Osteocyte (in vitro differentiated cells): ENCODE measurements around the gene CISD2. TPM values are rescaled to one million over a fixed set of nuclear protein-coding genes. Genes with fewer than 3 reads are reported as not detected.

Experiments used
- DNase-seq: peaks from one replicate; pipeline ENCODE4 v3.0.0; 2021; ENCODE audit warnings: mixed read lengths; ENCODE audit not compliant: unreplicated experiment; ENCODE audit errors: extremely low spot score
- H3K27ac Mint-ChIP-seq: one replicate; pipeline ENCODE4 v1.8.0; 2021; ENCODE audit warnings: mild to moderate bottlenecking, mixed read lengths; ENCODE audit not compliant: unreplicated experiment
- H3K27me3 Mint-ChIP-seq: one replicate; pipeline ENCODE4 v1.8.0; 2021; ENCODE audit warnings: mixed read lengths; ENCODE audit not compliant: unreplicated experiment
- H3K36me3 Mint-ChIP-seq: one replicate; pipeline ENCODE4 v1.8.0; 2021; ENCODE audit warnings: mixed read lengths; ENCODE audit not compliant: unreplicated experiment
- H3K4me1 Mint-ChIP-seq: one replicate; pipeline ENCODE4 v1.8.0; 2021; ENCODE audit warnings: mixed read lengths; ENCODE audit not compliant: unreplicated experiment
- H3K4me3 Mint-ChIP-seq: one replicate; pipeline ENCODE4 v1.8.0; 2021; ENCODE audit warnings: mild to moderate bottlenecking, moderate library complexity, mixed read lengths; ENCODE audit not compliant: unreplicated experiment
- H3K9me3 Mint-ChIP-seq: one replicate; pipeline ENCODE4 v1.8.0; 2021; ENCODE audit warnings: mixed read lengths; ENCODE audit not compliant: unreplicated experiment
- CTCF ChIP-seq: fragments of 200-600 bp; sonication (generic); IDR thresholded peaks from 2 replicates; pipeline ENCODE4 v1.5.0; 2021; ENCODE audit warnings: antibody characterized with exemption, mild to moderate bottlenecking, moderate library complexity
- total RNA-seq: library from RNA; stranded (reverse); gene quantifications from 2 replicates; pipeline ENCODE4 v1.2.1, GENCODE V29; 2021

The CISD2 gene
- total RNA-seq, 1 donor from 2014 or later, result 30.4 TPM

DNA sequence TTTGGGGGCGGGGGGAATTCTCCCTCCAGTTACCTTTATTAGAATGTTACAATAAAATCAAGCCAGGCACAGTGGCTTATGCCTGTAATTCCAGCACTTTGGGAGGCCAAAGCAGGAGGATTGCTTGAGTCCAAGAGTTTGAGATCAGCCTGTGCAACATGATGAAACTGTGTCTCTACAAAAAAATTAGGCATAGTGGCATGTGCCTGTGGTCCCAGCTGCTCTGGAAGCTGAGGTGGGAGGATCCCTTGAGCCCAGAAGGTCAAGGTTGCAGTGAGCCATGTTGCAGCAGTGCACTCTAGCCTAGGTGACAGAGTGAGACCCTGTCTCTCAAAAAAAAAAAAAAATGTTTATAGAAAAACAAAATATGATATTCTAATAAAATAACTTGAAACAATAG, 36.1 kb upstream of the CISD2 start:
- H3K4me1 Mint-ChIP-seq, result peaks cover 10% of the 10 kb centered on the region
- H3K9me3 Mint-ChIP-seq, result no peaks in the 10 kb centered on the region
- no peaks in the 10 kb centered on the region for H3K36me3 Mint-ChIP-seq
- no peaks in the 10 kb centered on the region for H3K27me3 Mint-ChIP-seq
- H3K4me3 Mint-ChIP-seq, result no peak overlapping the region
- TF ChIP-seq CTCF, result no peak
- DNase-seq, result no peak
- no peak overlapping the region for H3K27ac Mint-ChIP-seq

DNA sequence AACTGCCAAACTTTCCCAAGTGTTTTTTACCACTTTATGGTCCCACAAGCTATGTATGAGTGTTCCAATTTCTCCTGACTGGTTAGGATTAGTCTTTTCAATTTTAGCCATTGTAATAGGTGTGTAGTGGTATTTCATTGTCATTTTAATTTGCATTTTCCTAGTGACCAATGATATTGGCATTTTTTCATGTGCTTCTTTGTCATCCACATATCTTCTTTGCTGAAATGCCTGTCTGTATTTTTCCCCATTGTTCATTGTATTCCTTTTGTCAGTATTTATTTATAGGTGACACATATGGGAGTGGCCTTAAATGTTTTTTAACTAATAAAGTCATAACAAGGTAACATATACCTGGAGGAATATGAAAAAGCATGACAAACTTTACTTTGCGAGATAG, 32.2 kb upstream of the CISD2 start:
- no peaks in the 10 kb centered on the region for H3K27me3 Mint-ChIP-seq

DNA sequence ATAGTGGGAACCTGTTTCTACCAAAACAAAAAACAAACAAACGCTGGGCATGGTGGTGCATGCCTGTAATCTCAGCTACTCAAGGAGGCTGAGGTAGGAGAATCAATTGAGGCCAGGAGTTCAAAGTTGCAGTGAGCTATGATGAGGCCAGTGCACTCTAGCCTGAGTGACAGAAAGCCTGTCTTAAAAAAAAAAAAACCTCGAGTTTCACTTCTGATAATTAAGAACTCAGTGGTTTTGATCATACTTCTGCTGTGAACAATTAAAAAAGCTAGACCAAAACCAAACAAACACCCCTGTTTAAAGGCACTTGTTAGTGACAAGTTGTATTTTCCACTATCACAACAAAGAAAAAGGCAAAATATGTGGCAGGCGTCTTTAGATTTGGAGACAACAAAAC, 26.4 kb upstream of the CISD2 start:
- H3K4me3 Mint-ChIP-seq, result no peak overlapping the region
- DNase-seq, result no peak
- no peak for TF ChIP-seq CTCF
- no peaks in the 10 kb centered on the region for H3K27me3 Mint-ChIP-seq
- H3K36me3 Mint-ChIP-seq, result no peaks in the 10 kb centered on the region
- H3K27ac Mint-ChIP-seq, result no peak overlapping the region
- H3K9me3 Mint-ChIP-seq, result no peaks in the 10 kb centered on the region
- H3K4me1 Mint-ChIP-seq, result no peaks in the 10 kb centered on the region

More for the DNA sequence above, 32.2 kb upstream of the CISD2 start:
- no peaks in the 10 kb centered on the region for H3K4me1 Mint-ChIP-seq
- no peaks in the 10 kb centered on the region for H3K36me3 Mint-ChIP-seq
- no peak for DNase-seq
- no peaks in the 10 kb centered on the region for H3K9me3 Mint-ChIP-seq
- TF ChIP-seq CTCF, result no peak
- H3K27ac Mint-ChIP-seq, result no peak overlapping the region
- no peak overlapping the region for H3K4me3 Mint-ChIP-seq

DNA sequence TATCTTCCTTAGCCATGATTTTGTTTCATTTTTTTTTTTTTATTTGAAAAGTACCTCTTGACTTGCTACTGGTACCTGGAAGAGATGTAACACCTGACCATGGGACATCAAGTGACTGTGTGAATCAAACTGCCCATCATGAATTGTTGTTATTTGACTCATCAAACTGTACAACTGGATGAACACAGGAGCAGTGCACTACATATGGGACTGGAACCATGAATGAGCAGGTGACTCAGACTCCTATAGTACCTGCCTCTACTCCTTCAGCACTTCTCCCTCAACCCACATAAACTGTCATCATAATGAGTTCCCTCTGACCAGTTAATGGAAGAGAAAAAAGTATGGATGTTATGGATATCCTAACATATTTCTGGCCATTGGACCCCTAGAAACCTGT, 25.5 kb upstream of the CISD2 start:
- Mint-ChIP-seq H3K9me3 (no peaks in the 10 kb centered on the region), H3K27me3 (no peaks in the 10 kb centered on the region), H3K27ac (no peak overlapping the region), H3K4me1 (no peaks in the 10 kb centered on the region), H3K4me3 (no peak overlapping the region), H3K36me3 (no peaks in the 10 kb centered on the region)
- TF ChIP-seq CTCF, result no peak
- no peak for DNase-seq

DNA sequence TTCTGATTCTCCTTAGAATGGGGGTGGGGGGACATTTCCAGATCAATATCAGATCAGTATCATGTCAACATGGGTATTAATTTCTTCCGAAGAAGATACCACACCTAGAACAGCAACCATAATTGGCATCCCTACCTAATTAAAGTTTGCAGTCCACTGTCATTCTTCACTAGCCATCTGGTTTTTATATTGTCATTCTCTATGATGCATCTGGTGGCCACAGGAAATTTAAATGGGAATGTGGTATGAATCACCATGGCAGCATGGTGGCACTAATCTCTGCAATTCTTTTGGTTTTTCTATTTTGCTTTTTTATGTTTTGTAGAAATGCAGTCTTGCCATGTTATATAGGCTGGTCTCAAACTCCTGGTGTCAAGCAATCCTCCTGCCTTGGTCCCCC, 24.9 kb upstream of the CISD2 start:
- Mint-ChIP-seq H3K36me3 (no peaks in the 10 kb centered on the region), H3K4me3 (no peak overlapping the region), H3K9me3 (no peaks in the 10 kb centered on the region), H3K27me3 (no peaks in the 10 kb centered on the region), H3K27ac (no peak overlapping the region), H3K4me1 (no peaks in the 10 kb centered on the region)
- no peak for TF ChIP-seq CTCF
- no peak for DNase-seq
